Activated T-helper 2 cell treated with anti-CD3 and anti-CD28 coated beads, Interferon-gamma antibody, Interleukin-2, Interleukin-4, amounts not matched to agents 10 μg/mL and 5 μg/mL and 100 μg/mL, durations not matched to agents 14 hours and 24 hours and 36 hours (primary cell): ENCODE data around the gene IKZF3. TPM values are rescaled to one million over a fixed set of nuclear protein-coding genes. Genes with fewer than 3 reads are reported as not detected.

ENCODE experiments used
- DNase-seq: peaks from one replicate; pipeline ENCODE4 v3.0.0; 2021; ENCODE audit warnings: low spot score
- H3K27ac Mint-ChIP-seq: one replicate; pipeline ENCODE4 v1.8.0; 2021; ENCODE audit warnings: mixed read lengths
- H3K27me3 Mint-ChIP-seq: one replicate; pipeline ENCODE4 v1.8.0; 2021; ENCODE audit warnings: low read depth, mixed read lengths
- H3K36me3 Mint-ChIP-seq: one replicate; pipeline ENCODE4 v1.8.0; 2021; ENCODE audit warnings: low read depth, mixed read lengths
- H3K4me1 Mint-ChIP-seq: one replicate; pipeline ENCODE4 v1.8.0; 2021; ENCODE audit warnings: low read depth, mixed read lengths
- H3K4me3 Mint-ChIP-seq: one replicate; pipeline ENCODE4 v1.8.0; 2021; ENCODE audit warnings: low read depth, mild to moderate bottlenecking, moderate library complexity, mixed read lengths
- H3K9me3 Mint-ChIP-seq: one replicate; pipeline ENCODE4 v1.8.0; 2021; ENCODE audit warnings: mixed read lengths
- intact Hi-C: fragments of 100-400 bp; cut with micrococcal nuclease; formaldehyde crosslinking; loops from one replicate; pipeline ENCODE4 v1.15.1; 2023
- total RNA-seq: library from RNA; stranded (reverse); gene quantifications from 2 replicates; pipeline ENCODE4 v1.2.3, GENCODE V29; 2022

Gene IKZF3
- total RNA-seq, 1 donor from 2014 or later, result 18.3 TPM

GRCh38 chr17:39742856-39743436 lies 121.2 kb downstream of the IKZF3 start:
- Mint-ChIP-seq H3K9me3 (no peaks in the 10 kb centered on the region), H3K4me3 (no peak overlapping the region), H3K36me3 (no peaks in the 10 kb centered on the region), H3K27ac (no peak overlapping the region), H3K27me3 (peaks cover 6% of the 10 kb centered on the region), H3K4me1 (peaks cover 19% of the 10 kb centered on the region)
- DNase-seq, result no peak
- intact Hi-C loops, result no loop called here

GRCh38 chr17:39742126-39742855 lies 121.8 kb downstream of the IKZF3 start:
- Mint-ChIP-seq H3K27ac (no peak overlapping the region), H3K9me3 (no peaks in the 10 kb centered on the region), H3K4me1 (peaks cover 19% of the 10 kb centered on the region), H3K4me3 (no peak overlapping the region), H3K27me3 (peaks cover 9% of the 10 kb centered on the region), H3K36me3 (no peaks in the 10 kb centered on the region)
- intact Hi-C loops, result no loop called here
- no peak for DNase-seq

GRCh38 chr17:39740357-39741111 lies 123.6 kb downstream of the IKZF3 start:
- DNase-seq, result no peak
- intact Hi-C loops, result no loop called here
- H3K4me1 Mint-ChIP-seq, result peaks cover 19% of the 10 kb centered on the region
- no peak overlapping the region for H3K27ac Mint-ChIP-seq
- peaks cover 21% of the 10 kb centered on the region for H3K27me3 Mint-ChIP-seq
- no peak overlapping the region for H3K4me3 Mint-ChIP-seq
- H3K36me3 Mint-ChIP-seq, result no peaks in the 10 kb centered on the region
- H3K9me3 Mint-ChIP-seq, result no peaks in the 10 kb centered on the region

GRCh38 chr17:39739885-39740356 lies 124.2 kb downstream of the IKZF3 start:
- Mint-ChIP-seq H3K9me3 (no peaks in the 10 kb centered on the region), H3K4me3 (no peak overlapping the region), H3K36me3 (no peaks in the 10 kb centered on the region), H3K27ac (no peak overlapping the region), H3K27me3 (peaks cover 22% of the 10 kb centered on the region), H3K4me1 (peaks cover 19% of the 10 kb centered on the region)
- DNase-seq, result no peak
- intact Hi-C loops, result no loop called here

- Mint-ChIP-seq H3K4me1 (peaks cover 19% of the 10 kb centered on the region), H3K27ac (no peak overlapping the region), H3K27me3 (peaks cover 22% of the 10 kb centered on the region), H3K9me3 (no peaks in the 10 kb centered on the region), H3K4me3 (no peak overlapping the region), H3K36me3 (no peaks in the 10 kb centered on the region)
- intact Hi-C loops, result no loop called here
- DNase-seq, result no peak
These were observed 124.9 kb downstream of the IKZF3 start for GRCh38 chr17:39738983-39739884.

GRCh38 chr17:39738568-39738901 lies 125.6 kb downstream of the IKZF3 start:
- peak overlapping the region; percentile 60 for H3K27ac Mint-ChIP-seq

GRCh38 chr17:39737760-39738567 lies 126.1 kb downstream of the IKZF3 start, which contains the start of gene GRB7:
Gene GRB7, plus strand, starts transcription at chr17:39737938. Its CDS starts 4,364 bp downstream, at chr17:39742302.
- intact Hi-C loops, result no loop called here
- H3K27ac Mint-ChIP-seq, result peak within 1 kb of the TSS; percentile 60
- DNase-seq, result no peak

More at GRCh38 chr17:39738568-39738901, 125.6 kb downstream of the IKZF3 start:
- Mint-ChIP-seq H3K27me3 (peaks cover 23% of the 10 kb centered on the region), H3K36me3 (no peaks in the 10 kb centered on the region), H3K4me3 (peak overlapping the region; percentile 69), H3K4me1 (peaks cover 19% of the 10 kb centered on the region), H3K9me3 (no peaks in the 10 kb centered on the region)
- DNase-seq, result peak; percentile 36
- intact Hi-C loops, result no loop called here

GRCh38 chr17:39737206-39737759 lies 126.8 kb downstream of the IKZF3 start:
- no peaks in the 10 kb centered on the region for H3K36me3 Mint-ChIP-seq
- H3K4me1 Mint-ChIP-seq, result peaks cover 19% of the 10 kb centered on the region
- no peak overlapping the region for H3K4me3 Mint-ChIP-seq
- intact Hi-C loops, result no loop called here
- H3K27me3 Mint-ChIP-seq, result peaks cover 24% of the 10 kb centered on the region
- no peak overlapping the region for H3K27ac Mint-ChIP-seq
- no peak for DNase-seq
- no peaks in the 10 kb centered on the region for H3K9me3 Mint-ChIP-seq

More at GRCh38 chr17:39737760-39738567, 126.1 kb downstream of the IKZF3 start, which contains the start of gene GRB7:
- Mint-ChIP-seq H3K4me3 (peak within 1 kb of the TSS; percentile 69), H3K27me3 (peaks cover 24% of the 10 kb centered on the region), H3K36me3 (no peaks in the 10 kb centered on the region), H3K9me3 (no peaks in the 10 kb centered on the region), H3K4me1 (peaks cover 19% of the 10 kb centered on the region)

- no peak for DNase-seq
- Mint-ChIP-seq H3K27ac (no peak overlapping the region), H3K4me3 (no peak overlapping the region), H3K36me3 (no peaks in the 10 kb centered on the region), H3K27me3 (peaks cover 24% of the 10 kb centered on the region), H3K4me1 (peaks cover 19% of the 10 kb centered on the region), H3K9me3 (no peaks in the 10 kb centered on the region)
- intact Hi-C loops, result no loop called here
These were observed 127.6 kb downstream of the IKZF3 start for GRCh38 chr17:39736319-39737165.

GRCh38 chr17:39735882-39736281 lies 128.2 kb downstream of the IKZF3 start:
- no peaks in the 10 kb centered on the region for H3K9me3 Mint-ChIP-seq
- H3K27ac Mint-ChIP-seq, result no peak overlapping the region
- intact Hi-C loops, result no loop called here
- no peak for DNase-seq
- peaks cover 17% of the 10 kb centered on the region for H3K4me1 Mint-ChIP-seq
- no peaks in the 10 kb centered on the region for H3K36me3 Mint-ChIP-seq
- H3K27me3 Mint-ChIP-seq, result peaks cover 22% of the 10 kb centered on the region
- H3K4me3 Mint-ChIP-seq, result no peak overlapping the region

GRCh38 chr17:39732586-39732985 lies 131.5 kb downstream of the IKZF3 start:
- no peak for DNase-seq
- no peak overlapping the region for H3K4me3 Mint-ChIP-seq

More at GRCh38 chr17:39732586-39732985, 131.5 kb downstream of the IKZF3 start:
- Mint-ChIP-seq H3K4me1 (peaks cover 7% of the 10 kb centered on the region), H3K9me3 (no peaks in the 10 kb centered on the region), H3K27ac (no peak overlapping the region), H3K27me3 (peaks cover 15% of the 10 kb centered on the region), H3K36me3 (peaks cover 10% of the 10 kb centered on the region)
- intact Hi-C loops, result no loop called here
